GM21381 (cell line): ENCODE results near the gene CREB3L2.
"Not testable (repeated sequence)": the region's sequence is repeated elsewhere in the genome, so short reads cannot be mapped to it uniquely, and the experiment has no call there.

ENCODE experiments used
- ATAC-seq: cut with Tn5 transposase; IDR thresholded peaks from one replicate; pipeline ENCODE4 v1.9.1; 2021; ENCODE audit warnings: mild to moderate bottlenecking, moderate library complexity; ENCODE audit not compliant: unreplicated experiment

Gene CREB3L2

GRCh38 chr7:137908106-137908505, 93.8 kb downstream of the CREB3L2 start:
- no peak for ATAC-seq

- not testable (repeated sequence) for ATAC-seq
Measured at GRCh38 chr7:137906636-137907035, 95.2 kb downstream of the CREB3L2 start.

GRCh38 chr7:137904833-137905232, 97.1 kb downstream of the CREB3L2 start:
- no peak for ATAC-seq

GRCh38 chr7:137903382-137904169, 98.3 kb downstream of the CREB3L2 start:
- peak; percentile 69 for ATAC-seq

- no peak for ATAC-seq
Measured at GRCh38 chr7:137900137-137900536, 101.7 kb downstream of the CREB3L2 start.

- ATAC-seq: peak; percentile 58
Measured at GRCh38 chr7:137898839-137899721, 102.8 kb downstream of the CREB3L2 start.

GRCh38 chr7:137895301-137896221, 106.3 kb downstream of the CREB3L2 start:
- peak; percentile 77 for ATAC-seq

- no peak for ATAC-seq
Measured at GRCh38 chr7:137893143-137893742, 108.6 kb downstream of the CREB3L2 start.

GRCh38 chr7:137891016-137891655, 110.8 kb downstream of the CREB3L2 start:
- ATAC-seq: no peak

GRCh38 chr7:137890449-137890921, 111.4 kb downstream of the CREB3L2 start:
- no peak for ATAC-seq

GRCh38 chr7:137888241-137888640, 113.6 kb downstream of the CREB3L2 start:
- ATAC-seq: no peak

GRCh38 chr7:137886746-137887145, 115.1 kb downstream of the CREB3L2 start:
- ATAC-seq: no peak

- no peak for ATAC-seq
Measured at GRCh38 chr7:137886281-137886680, 115.6 kb downstream of the CREB3L2 start.

- ATAC-seq: no peak
Measured at GRCh38 chr7:137885678-137886077, 116.2 kb downstream of the CREB3L2 start.

- no peak for ATAC-seq
Measured at GRCh38 chr7:137882806-137883205, 119.1 kb downstream of the CREB3L2 start.

- ATAC-seq: peak; percentile 94
Measured at GRCh38 chr7:137882261-137882668, 119.6 kb downstream of the CREB3L2 start.

GRCh38 chr7:137881607-137882260, 120.2 kb downstream of the CREB3L2 start:
- no peak for ATAC-seq

GRCh38 chr7:137880432-137880831, 121.5 kb downstream of the CREB3L2 start:
- ATAC-seq: no peak
